ENCODE results near the gene SLC19A1.

Gene SLC19A1

GRCh38 chr21:45523411-45524101 is 18.7 kb downstream of the SLC19A1 start:
- in situ Hi-C loops (cut with MboI; ENCODE audit: low sequenced_read_pairs): no loop called here

GRCh38 chr21:45522986-45523385 is 19.3 kb downstream of the SLC19A1 start:
- in situ Hi-C loops (cut with MboI; ENCODE audit: low sequenced_read_pairs): no loop called here

GRCh38 chr21:45522381-45522780 is 19.9 kb downstream of the SLC19A1 start:
- in situ Hi-C loops (cut with MboI; ENCODE audit: low sequenced_read_pairs): no loop called here

- in situ Hi-C loops (cut with MboI; ENCODE audit: low sequenced_read_pairs): no loop called here
Observed at GRCh38 chr21:45521241-45521640, 21.0 kb downstream of the SLC19A1 start.

GRCh38 chr21:45519182-45519581 is 23.1 kb downstream of the SLC19A1 start:
- in situ Hi-C loops (cut with MboI; ENCODE audit: low sequenced_read_pairs): no loop called here

- in situ Hi-C loops (cut with MboI; ENCODE audit: low sequenced_read_pairs): no loop called here
Observed at GRCh38 chr21:45518742-45519141, 23.5 kb downstream of the SLC19A1 start.

- in situ Hi-C loops (cut with MboI; ENCODE audit: low sequenced_read_pairs): no loop called here
Observed at GRCh38 chr21:45517249-45518065, 24.8 kb downstream of the SLC19A1 start.

GRCh38 chr21:45516671-45517151 is 25.5 kb downstream of the SLC19A1 start:
- in situ Hi-C loops (cut with MboI; ENCODE audit: low sequenced_read_pairs): no loop called here

GRCh38 chr21:45516071-45516670 is 26.1 kb downstream of the SLC19A1 start:
- in situ Hi-C loops (cut with MboI; ENCODE audit: low sequenced_read_pairs): no loop called here

- in situ Hi-C loops (cut with MboI; ENCODE audit: low sequenced_read_pairs): no loop called here
Observed at GRCh38 chr21:45515241-45516061, 26.8 kb downstream of the SLC19A1 start.

GRCh38 chr21:45514311-45515021 is 27.8 kb downstream of the SLC19A1 start:
- in situ Hi-C loops (cut with MboI; ENCODE audit: low sequenced_read_pairs): no loop called here

- in situ Hi-C loops (cut with MboI; ENCODE audit: low sequenced_read_pairs): no loop called here
Observed at GRCh38 chr21:45513741-45514310, 28.4 kb downstream of the SLC19A1 start.

GRCh38 chr21:45513003-45513717 is 29.1 kb downstream of the SLC19A1 start:
- in situ Hi-C loops (cut with MboI; ENCODE audit: low sequenced_read_pairs): no loop called here

- in situ Hi-C loops (cut with MboI; ENCODE audit: low sequenced_read_pairs): no loop called here
Observed at GRCh38 chr21:45512626-45513002, 29.6 kb downstream of the SLC19A1 start.

GRCh38 chr21:45511661-45512431 is 30.4 kb downstream of the SLC19A1 start:
- in situ Hi-C loops (cut with MboI; ENCODE audit: low sequenced_read_pairs): no loop called here

- in situ Hi-C loops (cut with MboI; ENCODE audit: low sequenced_read_pairs): no loop called here
Observed at GRCh38 chr21:45511007-45511406, 31.2 kb downstream of the SLC19A1 start.

- in situ Hi-C loops (cut with MboI; ENCODE audit: low sequenced_read_pairs): no loop called here
Observed at GRCh38 chr21:45510466-45510955, 31.7 kb downstream of the SLC19A1 start.
